ENCODE results near the gene DHX30. TPM values are rescaled to one million over a fixed set of nuclear protein-coding genes. Genes with fewer than 3 reads are reported as not detected.

The DHX30 gene
- total and polyA plus RNA-seq, 9 of the 15 experiments (the other 6 are each of a cell fraction or from before 2014, with no cell fraction given): 12.3 to 158 (median 79.0) TPM

DNA sequence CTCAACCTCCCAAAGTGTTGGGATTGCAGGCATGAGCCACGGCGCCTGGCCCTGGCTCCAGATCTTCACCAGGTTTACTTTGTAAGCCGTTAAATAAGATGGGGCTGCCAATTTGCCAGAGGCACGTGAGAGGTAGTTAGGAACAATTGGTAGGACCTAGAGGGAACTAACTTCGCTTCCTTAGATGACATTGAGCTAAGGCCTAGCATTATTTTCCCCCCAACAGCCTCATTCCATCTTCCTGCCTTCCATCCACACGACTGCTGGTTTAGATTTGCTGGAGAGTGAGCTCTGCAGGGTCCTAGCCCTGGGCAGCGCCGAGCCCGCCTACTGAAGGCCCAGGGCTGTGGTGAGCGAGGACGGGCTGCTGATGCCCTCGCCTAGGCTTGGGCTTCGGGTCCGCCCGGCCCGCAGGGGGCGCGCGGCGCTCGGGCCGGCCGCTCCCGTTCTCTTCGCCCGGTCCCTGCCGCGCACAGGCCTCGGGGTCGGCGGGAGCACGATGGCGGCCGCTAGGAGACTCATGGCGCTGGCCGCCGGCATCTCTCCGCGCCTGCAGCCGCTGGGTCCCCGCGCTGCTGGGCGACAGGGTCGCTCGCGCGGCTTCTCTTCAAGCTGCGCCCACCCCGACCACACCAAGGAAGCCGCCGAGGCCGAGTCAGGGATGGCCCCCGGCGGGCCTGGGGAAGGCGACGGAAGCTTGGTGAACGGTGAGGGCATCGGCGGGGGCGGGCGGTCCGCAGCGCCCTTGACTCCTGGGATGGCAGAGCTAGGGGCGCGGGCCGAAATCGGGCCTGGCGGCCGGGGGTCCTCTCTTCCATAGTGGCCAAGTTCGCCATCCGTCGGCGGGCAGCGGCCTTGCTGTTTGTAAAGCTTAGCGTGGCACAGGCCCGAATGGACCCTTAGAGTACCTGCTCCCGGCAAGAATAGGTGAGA lies 21.9 kb downstream of the DHX30 start (continued):
- TF ChIP-seq ZNF133 (CRISPR knock-in tag; IDR thresholded peaks at IDR 0.05): no peak
- TF ChIP-seq, protein P1, sequence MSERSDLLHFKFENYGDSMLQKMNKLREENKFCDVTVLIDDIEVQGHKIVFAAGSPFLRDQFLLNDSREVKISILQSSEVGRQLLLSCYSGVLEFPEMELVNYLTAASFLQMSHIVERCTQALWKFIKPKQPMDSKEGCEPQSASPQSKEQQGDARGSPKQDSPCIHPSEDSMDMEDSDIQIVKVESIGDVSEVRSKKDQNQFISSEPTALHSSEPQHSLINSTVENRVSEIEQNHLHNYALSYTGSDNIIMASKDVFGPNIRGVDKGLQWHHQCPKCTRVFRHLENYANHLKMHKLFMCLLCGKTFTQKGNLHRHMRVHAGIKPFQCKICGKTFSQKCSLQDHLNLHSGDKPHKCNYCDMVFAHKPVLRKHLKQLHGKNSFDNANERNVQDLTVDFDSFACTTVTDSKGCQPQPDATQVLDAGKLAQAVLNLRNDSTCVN (CRISPR knock-in tag; IDR thresholded peaks at IDR 0.05): no peak
- TF ChIP-seq KLF16 (IDR thresholded peaks at IDR 0.05): no peak
- TF ChIP-seq SAP30 (IDR thresholded peaks at IDR 0.05; ENCODE audit: borderline replicate concordance, insufficient read depth, low read depth, low read length, poor library complexity, severe bottlenecking): peak; percentile 90
- no peak for TF ChIP-seq NCOA6 (IDR thresholded peaks at IDR 0.05)
- no peak for TF ChIP-seq BDP1 (IDR thresholded peaks at IDR 0.05; ENCODE audit: insufficient read depth, insufficient read length)
- TF ChIP-seq DACH1 (IDR thresholded peaks at IDR 0.05; ENCODE audit: partially characterized antibody): no peak
- TF ChIP-seq PCBP1 (IDR thresholded peaks at IDR 0.05; ENCODE audit: low read depth, low read length, poor library complexity, severe bottlenecking): peak; percentile 80
- TF ChIP-seq ZKSCAN3 (CRISPR knock-in tag; IDR thresholded peaks at IDR 0.05): no peak
- TF ChIP-seq JUN (IDR thresholded peaks at IDR 0.05; ENCODE audit: borderline replicate concordance, low read depth, low read length): peak; percentile 22; the same call in 1 of the 2 replicates
- peak; percentile 9; the same call in 1 of the 2 replicates for TF ChIP-seq JUN (CRISPR knock-in tag; IDR thresholded peaks at IDR 0.05; ENCODE audit: borderline replicate concordance)
- TF ChIP-seq ARHGAP35 (IDR thresholded peaks at IDR 0.05; ENCODE audit: partially characterized antibody): no peak
- TF ChIP-seq ZNF134 (CRISPR knock-in tag; conservative IDR thresholded peaks at IDR 0.05): peak; percentile 60
- TF ChIP-seq KLF1 (tag; IDR thresholded peaks at IDR 0.05): 0 out of 2 replicates have a peak, but pooled peaks have one; percentile 32
- no peak for TF ChIP-seq PHTF2 (CRISPR knock-in tag; IDR thresholded peaks at IDR 0.05)
- TF ChIP-seq EZH2 (IDR thresholded peaks at IDR 0.05; ENCODE audit: borderline replicate concordance, low read depth, low read length): no peak
- TF ChIP-seq SFPQ (IDR thresholded peaks at IDR 0.05; ENCODE audit: low read depth, low read length): no peak
- TF ChIP-seq ZNF197 (CRISPR knock-in tag; IDR thresholded peaks at IDR 0.05; ENCODE audit: low read depth): peak; percentile 85; the same call in 1 of the 2 replicates
- peak; percentile 100 for TF ChIP-seq CTCFL (IDR thresholded peaks at IDR 0.05; ENCODE audit: borderline replicate concordance, insufficient read depth, low read depth, low read length, poor library complexity, severe bottlenecking)
- TF ChIP-seq PHF8 (IDR thresholded peaks at IDR 0.05; ENCODE audit: borderline replicate concordance, low read length): peak; percentile 99
- TF ChIP-seq, protein P2, sequence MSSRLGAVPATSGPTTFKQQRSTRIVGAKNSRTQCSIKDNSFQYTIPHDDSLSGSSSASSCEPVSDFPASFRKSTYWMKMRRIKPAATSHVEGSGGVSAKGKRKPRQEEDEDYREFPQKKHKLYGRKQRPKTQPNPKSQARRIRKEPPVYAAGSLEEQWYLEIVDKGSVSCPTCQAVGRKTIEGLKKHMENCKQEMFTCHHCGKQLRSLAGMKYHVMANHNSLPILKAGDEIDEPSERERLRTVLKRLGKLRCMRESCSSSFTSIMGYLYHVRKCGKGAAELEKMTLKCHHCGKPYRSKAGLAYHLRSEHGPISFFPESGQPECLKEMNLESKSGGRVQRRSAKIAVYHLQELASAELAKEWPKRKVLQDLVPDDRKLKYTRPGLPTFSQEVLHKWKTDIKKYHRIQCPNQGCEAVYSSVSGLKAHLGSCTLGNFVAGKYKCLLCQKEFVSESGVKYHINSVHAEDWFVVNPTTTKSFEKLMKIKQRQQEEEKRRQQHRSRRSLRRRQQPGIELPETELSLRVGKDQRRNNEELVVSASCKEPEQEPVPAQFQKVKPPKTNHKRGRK (tag; IDR thresholded peaks at IDR 0.05): no peak
